K562 (cell line): ENCODE measurements around the gene FAM118B. TPM values are rescaled to one million over a fixed set of nuclear protein-coding genes. Genes with fewer than 3 reads are reported as not detected.

Experiments
- ATAC-seq: fragments of 200-7000 bp; cut with Tn5 transposase; 3 replicates; pipeline ENCODE4 v1.9.1; 2020; ENCODE audit warnings: moderate library complexity
- BruUV-seq: library from RNA; stranded (reverse); fragments of 400-500 nt; replicated peaks from 2 replicates; lab custom pipeline; 2021; lab: Mats Ljungman, UMichigan
- CTCF ChIA-PET: fragments of 300-600 bp; formaldehyde crosslinking; extraction: SDS; loops from one replicate; lab custom pipeline; 2021; ENCODE audit warnings: low intra/inter-chr PET ratio; lab: Yijun Ruan, JAX
- POLR2A ChIA-PET: fragments of 300-600, 350-650 bp; sonication (Branson Sonifier 250); formaldehyde crosslinking; extraction: SDS; loops from one replicate; lab custom pipeline; 2021; ENCODE audit warnings: antibody characterized with exemption, inconsistent platforms; lab: Yijun Ruan, JAX
- DNase-seq, 4 experiments: peaks; one replicate each; pipeline versions ENCODE4 v3.0.0 to v3.0.0-alpha.2; 2011 to 2018; ENCODE audit warnings: low spot score in 3 of 4, mixed read lengths in 3 of 4; ENCODE audit errors: extremely low read depth in 1 of 4
- FAIRE-seq: peaks from 2 replicates; lab custom pipeline; 2011; peaks lifted over from hg19 to GRCh38; lab: Jason Lieb, UNC
- H2AFZ ChIP-seq: 2 replicates; pipeline ENCODE4 v1.6.0; 2011; ENCODE audit warnings: low read depth, low read length, control low read depth, inconsistent platforms
- H3K27ac ChIP-seq: fragments of 200-600 bp; 3 replicates; pipeline ENCODE4 v1.8.0; 2011; ENCODE audit warnings: low read depth, mild to moderate bottlenecking, control low read depth, inconsistent platforms, low read length, moderate library complexity, mixed read lengths; ENCODE audit errors: extremely low read depth
- H3K27me3 ChIP-seq, 2 experiments: fragments of 300-600 bp in 1 of 2; 2 replicates in 1 of 2; 3 replicates in 1 of 2; pipeline versions ENCODE4 v1.6.0 to v1.8.0; 2011; ENCODE audit warnings: inconsistent platforms in 2 of 2, low read length in 2 of 2, mild to moderate bottlenecking in 1 of 2, mixed read lengths in 1 of 2, moderate library complexity in 1 of 2; ENCODE audit not compliant: control insufficient read depth in 2 of 2, insufficient read depth in 2 of 2
- H3K36me3 ChIP-seq: fragments of 300-600 bp; 3 replicates; pipeline ENCODE4 v1.8.0; 2011; ENCODE audit warnings: mild to moderate bottlenecking, low read length, inconsistent platforms; ENCODE audit not compliant: control insufficient read depth, insufficient read depth
- H3K4me1 ChIP-seq, 2 experiments: fragments of 200-600 bp in 1 of 2; replicated peaks in 1 of 2; 2 replicates in 1 of 2; 3 replicates in 1 of 2; pipeline versions ENCODE4 v1.5.1 to v1.8.0; 2011; ENCODE audit warnings: inconsistent platforms in 2 of 2, low read length in 2 of 2, mild to moderate bottlenecking in 1 of 2, mixed read lengths in 1 of 2, moderate library complexity in 1 of 2; ENCODE audit not compliant: control insufficient read depth in 2 of 2, insufficient read depth in 2 of 2
- H3K4me2 ChIP-seq: 2 replicates; pipeline ENCODE4 v1.6.1; 2011; ENCODE audit warnings: low read length, control low read depth, inconsistent platforms, mixed read lengths; ENCODE audit not compliant: insufficient read depth
- H3K4me3 ChIP-seq: fragments of 200-600 bp; sonication (generic), shearing (Covaris generic); 2 replicates; pipeline ENCODE4 v1.5.1; 2016; ENCODE audit warnings: control low read depth, inconsistent platforms
- H3K79me2 ChIP-seq: fragments of 200-600 bp; 3 replicates; pipeline ENCODE4 v1.8.0; 2011; ENCODE audit warnings: low read length, inconsistent platforms; ENCODE audit not compliant: control insufficient read depth, insufficient read depth
- H3K9ac ChIP-seq, 2 experiments: 2 replicates each; pipeline versions ENCODE4 v1.6.0 to v1.6.1; 2011; ENCODE audit warnings: low read depth in 2 of 2, low read length in 2 of 2, control low read depth in 1 of 2, inconsistent platforms in 1 of 2, mild to moderate bottlenecking in 1 of 2, mixed read lengths in 1 of 2; ENCODE audit not compliant: insufficient read depth in 1 of 2
- H3K9me1 ChIP-seq: one replicate; pipeline ENCODE4 v1.6.0; 2011; ENCODE audit warnings: inconsistent platforms, mild to moderate bottlenecking, low read length, moderate library complexity; ENCODE audit not compliant: control insufficient read depth, insufficient read depth
- H3K9me3 ChIP-seq: replicated peaks from 2 replicates; pipeline ENCODE4 v1.5.1; 2011; ENCODE audit warnings: low read depth, low read length, inconsistent platforms; ENCODE audit not compliant: control insufficient read depth, insufficient read depth
- H4K20me1 ChIP-seq: replicated peaks from 2 replicates; pipeline ENCODE4 v1.6.1; 2011; ENCODE audit warnings: low read length, inconsistent platforms, mixed read lengths; ENCODE audit not compliant: control insufficient read depth, insufficient read depth
- FOXP4 ChIP-seq: sonication (generic); formaldehyde crosslinking; IDR thresholded peaks from 2 replicates; pipeline ENCODE4 v1.8.0; 2022; ENCODE audit warnings: mild to moderate bottlenecking, missing genetic modification reagents, borderline replicate concordance
- KLF1 ChIP-seq: fragments of 450-650 bp; IDR thresholded peaks from 2 replicates; pipeline ENCODE4 v1.6.1; 2016; ENCODE audit warnings: missing genetic modification characterization, missing compliant biosample characterization
- KLF6 ChIP-seq: fragments of 250-450 bp; sonication (Bioruptor Pico); IDR thresholded peaks from 2 replicates; pipeline ENCODE4 v1.4.0; 2020; ENCODE audit warnings: mild to moderate bottlenecking, moderate library complexity, borderline replicate concordance
- LEF1 ChIP-seq: fragments of 450-650 bp; IDR thresholded peaks from 2 replicates; pipeline ENCODE4 v1.6.1; 2016; ENCODE audit warnings: mild to moderate bottlenecking
- MBD2 ChIP-seq: sonication (generic); IDR thresholded peaks from 2 replicates; pipeline ENCODE4 v1.6.1; 2016; ENCODE audit warnings: low read depth, borderline replicate concordance
- MXD1 ChIP-seq: fragments of 250-450 bp; sonication (Bioruptor Pico); IDR thresholded peaks from 2 replicates; pipeline ENCODE4 v1.8.0; 2021; ENCODE audit warnings: borderline replicate concordance, mild to moderate bottlenecking, moderate library complexity; ENCODE audit not compliant: poor library complexity, severe bottlenecking
- MXI1 ChIP-seq: IDR thresholded peaks from 2 replicates; pipeline ENCODE4 v1.6.1; 2011; ENCODE audit warnings: low read depth, mild to moderate bottlenecking, improper control_type of control experiment, low read length
- PML ChIP-seq: IDR thresholded peaks from 2 replicates; pipeline ENCODE4 v1.6.1; 2012; ENCODE audit warnings: low read length, inconsistent platforms
- POLR2AphosphoS5 ChIP-seq: IDR thresholded peaks from 2 replicates; pipeline ENCODE4 v1.6.1; 2011; ENCODE audit warnings: mild to moderate bottlenecking, low read depth, low read length, moderate library complexity; ENCODE audit not compliant: control insufficient read depth, insufficient read depth
- POU5F1 ChIP-seq: fragments of 150-350 bp; IDR thresholded peaks from 2 replicates; pipeline ENCODE4 v1.6.1; 2014; ENCODE audit warnings: borderline replicate concordance, low read length, low read depth, mild to moderate bottlenecking; ENCODE audit not compliant: partially characterized antibody
- RBM34 ChIP-seq: fragments of 200-400 bp; formaldehyde crosslinking; IDR thresholded peaks from 2 replicates; pipeline ENCODE4 v1.6.1; 2018; ENCODE audit warnings: low read length, borderline replicate concordance; ENCODE audit not compliant: insufficient read depth
- RCOR1 ChIP-seq, 2 experiments: IDR thresholded peaks; 2 replicates each; pipeline ENCODE4 v1.6.1; 2012; ENCODE audit warnings: low read depth in 2 of 2, low read length in 2 of 2, borderline replicate concordance in 1 of 2, improper control_type of control experiment in 1 of 2
- SAFB2 ChIP-seq: fragments of 200-400 bp; formaldehyde crosslinking; IDR thresholded peaks from 2 replicates; pipeline ENCODE4 v1.6.1; 2018; ENCODE audit warnings: borderline replicate concordance, low read length, low read depth, moderate library complexity; ENCODE audit not compliant: severe bottlenecking
- TCFL5 ChIP-seq: fragments of 250-450 bp; sonication (Bioruptor Pico); conservative IDR thresholded peaks from 2 replicates; pipeline ENCODE4 v1.6.1; 2021; ENCODE audit warnings: mild to moderate bottlenecking, moderate library complexity, matching md5 sums
- TRIM28 ChIP-seq: fragments of 450-650 bp; IDR thresholded peaks from 2 replicates; pipeline ENCODE4 v1.6.1; 2017
- WHSC1 ChIP-seq: IDR thresholded peaks from one replicate; pipeline ENCODE4 v1.6.1; 2012; ENCODE audit warnings: low read length, control low read depth, inconsistent platforms
- ZNF133 ChIP-seq: fragments of 250-450 bp; sonication (Bioruptor Pico); IDR thresholded peaks from 2 replicates; pipeline ENCODE4 v1.4.0; 2020; ENCODE audit warnings: mild to moderate bottlenecking
- ZNF239 ChIP-seq: fragments of 250-450 bp; sonication (Bioruptor Pico); IDR thresholded peaks from 2 replicates; pipeline ENCODE4 v1.4.0; 2020; ENCODE audit warnings: mild to moderate bottlenecking
- ZNF316 ChIP-seq: fragments of 450-650 bp; IDR thresholded peaks from 2 replicates; pipeline ENCODE4 v1.6.1; 2016
- ZNF511 ChIP-seq: sonication (generic); formaldehyde crosslinking; IDR thresholded peaks from 2 replicates; pipeline ENCODE4 v1.8.0; 2022; ENCODE audit warnings: mild to moderate bottlenecking, missing genetic modification reagents
- WGBS: fragments of 100-300 bp; shearing (Covaris generic); methylation state at CpG from one replicate; pipeline ENCODE4 v1.1.6; 2016; ENCODE audit warnings: low coverage, mixed read lengths; ENCODE audit not compliant: insufficient coverage; ENCODE audit errors: missing lambda C conversion rate; 5-methylcytosine and 5-hydroxymethylcytosine counted together
- in situ Hi-C: fragments of 300-500 bp; cut with MboI; formaldehyde crosslinking; loops from 4 replicates; pipeline ENCODE4 v1.15.0; 2018; ENCODE audit warnings: inconsistent platforms, mixed read lengths
- intact Hi-C: fragments of 100-400 bp; cut with micrococcal nuclease; formaldehyde crosslinking; loops from 2 replicates; pipeline ENCODE4 v1.14.2; 2022
- polyA plus RNA-seq, 8 experiments: library from polyadenylated mRNA; depleted of rRNA in 4 of 8; stranded (reverse) in 5 of 8; unstranded in 3 of 8; fragments of >200 nt; fragmentation: Nextera tagmentation in 2 of 8; fragmentation: Illumina TruSeq in 1 of 8; extraction: Ambion mirVana in 2 of 8; extraction: Trizol in 1 of 8; gene quantifications; 2 replicates each; pipeline versions ENCODE4 v1.2.1 to v1.2.3, GENCODE V29; 2011 to 2014; ENCODE audit warnings: inconsistent platforms in 1 of 8, missing spikeins in 1 of 8
- total RNA-seq, 7 experiments: library from RNA; depleted of rRNA in 6 of 7; stranded (reverse); fragments of >200 nt in 6 of 7; fragmentation: Illumina TruSeq in 2 of 7; extraction: Trizol in 2 of 7; gene quantifications; 2 replicates each; pipeline versions ENCODE4 v1.2.1 to v1.2.3, GENCODE V29; 2011 to 2021; ENCODE audit warnings: low replicate concordance in 1 of 7

The FAM118B gene
- total and polyA plus RNA-seq, 9 of the 15 experiments (the other 6 are each of a cell fraction or from before 2014, with no cell fraction given), result 12.0 to 49.0 (median 22.1) TPM

- peaks cover 19 to 26% of the 10 kb centered on the region in 2 experiments; a peak in 4 of 5 replicates for H3K4me1 ChIP-seq
- peak within 1 kb of the TSS; percentile 96 for H2AFZ ChIP-seq
- ChIA-PET CTCF (no interaction called here), POLR2A (interaction anchor here (0.7 to 1.5 kb wide), 4 partner anchors 13 to 143 kb away, joined by 3 to 4 read pairs (median 4); partner anchors contain the start of genes FOXRED1 and SRPRA)
- H3K4me3 ChIP-seq, result peak within 1 kb of the TSS; percentile 62
- peak within 1 kb of the TSS; percentile 70 for H3K27ac ChIP-seq
- no TSS peak for BruUV-seq
- H3K9me1 ChIP-seq, result no peaks in the 10 kb centered on the region
- in situ Hi-C loops, result no loop called here
- H3K9ac ChIP-seq, result peak within 1 kb of the TSS; percentile 65 to 88
- DNase-seq (peak; percentile 65 to 80 (median 76)), FAIRE-seq (no peak), ATAC-seq (peak; percentile 87)
- no peaks in the 10 kb centered on the region; the same call in 1 of the 2 replicates for H4K20me1 ChIP-seq
- no peaks in the 10 kb centered on the region for H3K9me3 ChIP-seq
- no peaks in the 10 kb centered on the region for H3K79me2 ChIP-seq
- peaks cover 3% of the 10 kb centered on the region; the same call in 2 of the 3 replicates for H3K36me3 ChIP-seq
- peak within 1 kb of the TSS; percentile 90 for H3K4me2 ChIP-seq
- H3K27me3 ChIP-seq, result no peaks in the 10 kb centered on the region
- 6% methylated on average over 51 of the region's 82 CpGs for WGBS
- intact Hi-C loops, result no loop called here
- TF ChIP-seq ZNF239, result no peak
- TF ChIP-seq TCFL5 (CRISPR knock-in tag), result no peak
- no peak for TF ChIP-seq WHSC1
- TF ChIP-seq MXI1, result no peak
- TF ChIP-seq POU5F1, result no peak
- TF ChIP-seq FOXP4, result no peak
- TF ChIP-seq KLF1 (tag), result no peak
- TF ChIP-seq LEF1, result no peak
- TF ChIP-seq MBD2, result no peak
- no peak for TF ChIP-seq KLF6 (CRISPR knock-in tag)
- no peak for TF ChIP-seq PML
- TF ChIP-seq MXD1, result no peak
- peak; percentile 1; the same call in 1 of the 2 replicates for TF ChIP-seq POLR2AphosphoS5
- TF ChIP-seq TRIM28, result no peak
- TF ChIP-seq ZNF133 (CRISPR knock-in tag), result no peak
- no peak for TF ChIP-seq RBM34
- no peak for TF ChIP-seq SAFB2
- TF ChIP-seq RCOR1 (IDR thresholded peaks at IDR 0.05; ENCODE audit: borderline replicate concordance in 1 of 2, low read depth in 2 of 2, low read length in 2 of 2), result no peak; a peak in 1 of 4 replicates
- peak; percentile 80 for TF ChIP-seq ZNF316
- 0 out of 2 replicates have a peak, but pooled peaks have one; percentile 31 for TF ChIP-seq ZNF511
Measured at GRCh38 chr11:126282736-126283591, 71.4 kb downstream of the FAM118B start, which contains the start of gene TIRAP. Gene TIRAP (plus strand): TSS chr11:126283093. CDS start chr11:126290895, 7,802 bp downstream.
